Tibial artery (tissue), 4 donors: ENCODE data around the gene SPINT3.

Experiments
- DNase-seq, 2 donors: peaks; one replicate each; pipeline ENCODE4 v3.0.0-alpha.2; 2019
- H3K27ac ChIP-seq, 2 donors: fragments of 200-600 bp; sonication (generic) in 1 of 2; 1 replicate in 1 of 2; 2 replicates in 1 of 2; pipeline ENCODE4 v1.5.1; 2018 to 2019; ENCODE audit warnings: mild to moderate bottlenecking in 1 of 2
- H3K27me3 ChIP-seq, 2 donors: fragments of 200-600 bp; sonication (generic) in 1 of 2; one replicate each; pipeline versions ENCODE4 v1.5.1 to v1.6.0; 2016 to 2019
- H3K36me3 ChIP-seq, 3 donors: fragments of 200-600 bp; sonication (generic) in 2 of 3; one replicate each; pipeline ENCODE4 v1.5.1; 2016 to 2019; ENCODE audit warnings: mild to moderate bottlenecking in 2 of 3
- H3K4me1 ChIP-seq, 4 donors: fragments of 200-600 bp; sonication (generic) in 2 of 4; 1 replicate in 3 of 4; 2 replicates in 1 of 4; pipeline ENCODE4 v1.5.1; 2016 to 2019
- H3K4me3 ChIP-seq, 2 donors: fragments of 200-600 bp; sonication (generic) in 1 of 2; 1 replicate in 1 of 2; 2 replicates in 1 of 2; pipeline ENCODE4 v1.5.1; 2018 to 2019; ENCODE audit warnings: mild to moderate bottlenecking in 2 of 2
- H3K9me3 ChIP-seq, 3 donors: fragments of 200-600 bp; sonication (generic) in 1 of 3; one replicate each; pipeline ENCODE4 v1.5.1; 2016 to 2019
- CTCF ChIP-seq, 2 experiments: fragments of 200-600 bp in 1 of 2; fragments of 450-650 bp in 1 of 2; IDR thresholded peaks; one replicate each; pipeline ENCODE4 v1.5.1; 2017 to 2019; ENCODE audit warnings: antibody characterized with exemption in 2 of 2, mild to moderate bottlenecking in 1 of 2, moderate library complexity in 1 of 2
- intact Hi-C: fragments of 100-400 bp; cut with DNase I; formaldehyde crosslinking; loops from one replicate; pipeline ENCODE4 v1.15.0; 2023; ENCODE audit warnings: low total_unique reads

The SPINT3 gene

GRCh38 chr20:45502561-45502960 is 12.9 kb downstream of the SPINT3 start:
- intact Hi-C loops: no loop called here
- TF ChIP-seq CTCF (IDR thresholded peaks at IDR 0.05): no peak
- Histone ChIP-seq H3K27me3 (peaks cover 0 to 38% of the 10 kb centered on the region in 2 donors), H3K27ac (no peak overlapping the region), H3K36me3 (no peaks in the 10 kb centered on the region), H3K4me1 (no peaks in the 10 kb centered on the region), H3K4me3 (no peak overlapping the region), H3K9me3 (no peaks in the 10 kb centered on the region)
- DNase-seq: no peak

GRCh38 chr20:45501600-45501999 is 13.8 kb downstream of the SPINT3 start:
- DNase-seq: no peak
- Histone ChIP-seq H3K4me1 (no peaks in the 10 kb centered on the region), H3K4me3 (no peak overlapping the region), H3K27me3 (peaks cover 0 to 38% of the 10 kb centered on the region in 2 donors), H3K36me3 (no peaks in the 10 kb centered on the region), H3K9me3 (no peaks in the 10 kb centered on the region), H3K27ac (no peak overlapping the region)
- no peak for TF ChIP-seq CTCF (IDR thresholded peaks at IDR 0.05)
- intact Hi-C loops: no loop called here

- TF ChIP-seq CTCF (IDR thresholded peaks at IDR 0.05): no peak
- intact Hi-C loops: no loop called here
- no peaks in the 10 kb centered on the region for H3K9me3 ChIP-seq
- no peak overlapping the region for H3K4me3 ChIP-seq
- H3K27me3 ChIP-seq: peaks cover 0 to 31% of the 10 kb centered on the region in 2 donors
- DNase-seq: no peak
- no peak overlapping the region for H3K27ac ChIP-seq
- H3K4me1 ChIP-seq: no peaks in the 10 kb centered on the region
- no peaks in the 10 kb centered on the region for H3K36me3 ChIP-seq
These were observed 15.4 kb downstream of the SPINT3 start for GRCh38 chr20:45500022-45500421.

GRCh38 chr20:45497971-45498494 is 17.4 kb downstream of the SPINT3 start:
- no peak overlapping the region for H3K27ac ChIP-seq
- no peak for DNase-seq
- no peaks in the 10 kb centered on the region for H3K9me3 ChIP-seq
- no peaks in the 10 kb centered on the region for H3K4me1 ChIP-seq
- H3K27me3 ChIP-seq: peaks cover 0 to 30% of the 10 kb centered on the region in 2 donors
- no peak overlapping the region for H3K4me3 ChIP-seq
- TF ChIP-seq CTCF (IDR thresholded peaks at IDR 0.05): no peak
- no peaks in the 10 kb centered on the region for H3K36me3 ChIP-seq
- intact Hi-C loops: no loop called here

GRCh38 chr20:45496166-45496565 is 19.3 kb downstream of the SPINT3 start:
- intact Hi-C loops: no loop called here
- no peak overlapping the region for H3K4me3 ChIP-seq
- DNase-seq: no peak
- H3K27me3 ChIP-seq: peaks cover 0 to 31% of the 10 kb centered on the region in 2 donors
- no peak overlapping the region for H3K27ac ChIP-seq
- H3K4me1 ChIP-seq: no peaks in the 10 kb centered on the region
- no peaks in the 10 kb centered on the region for H3K9me3 ChIP-seq
- TF ChIP-seq CTCF (IDR thresholded peaks at IDR 0.05): no peak
- no peaks in the 10 kb centered on the region for H3K36me3 ChIP-seq

GRCh38 chr20:45495501-45495941 is 19.9 kb downstream of the SPINT3 start:
- intact Hi-C loops: no loop called here
- Histone ChIP-seq H3K36me3 (no peaks in the 10 kb centered on the region), H3K4me3 (no peak overlapping the region), H3K27ac (no peak overlapping the region), H3K9me3 (no peaks in the 10 kb centered on the region), H3K4me1 (no peaks in the 10 kb centered on the region), H3K27me3 (peaks cover 0 to 27% of the 10 kb centered on the region in 2 donors)
- DNase-seq: no peak
- no peak for TF ChIP-seq CTCF (IDR thresholded peaks at IDR 0.05)
